CD4-positive, alpha-beta T cell treated with Interleukin-6 for 4 hours (primary cell): ENCODE measurements around the gene AANAT.

Source experiments
- DNase-seq: peaks from one replicate; pipeline ENCODE4 v3.0.0-alpha.2; 2020; ENCODE audit warnings: mixed read lengths

Gene AANAT

GRCh38 chr17:76469076-76469990 is 1.9 kb downstream of the AANAT start:
- no peak for DNase-seq

GRCh38 chr17:76469991-76470739 is 2.8 kb downstream of the AANAT start:
- DNase-seq = no peak

GRCh38 chr17:76471498-76472257 is 4.3 kb downstream of the AANAT start:
- no peak for DNase-seq

GRCh38 chr17:76472258-76472645 is 4.8 kb downstream of the AANAT start:
- no peak for DNase-seq

- no peak for DNase-seq
Measured at GRCh38 chr17:76472726-76473125, 5.3 kb downstream of the AANAT start.

GRCh38 chr17:76473541-76473985 is 6.2 kb downstream of the AANAT start:
- DNase-seq = peak; percentile 36

GRCh38 chr17:76474238-76474637 is 6.8 kb downstream of the AANAT start:
- no peak for DNase-seq

GRCh38 chr17:76474894-76475293 is 7.5 kb downstream of the AANAT start:
- DNase-seq = no peak

- DNase-seq = no peak
Measured at GRCh38 chr17:76475302-76475701, 7.9 kb downstream of the AANAT start.

GRCh38 chr17:76476736-76477135 is 9.3 kb downstream of the AANAT start:
- no peak for DNase-seq

- no peak for DNase-seq
Measured at GRCh38 chr17:76477576-76477975, 10.2 kb downstream of the AANAT start.

- no peak for DNase-seq
Measured at GRCh38 chr17:76478097-76478496, 10.7 kb downstream of the AANAT start.

GRCh38 chr17:76478730-76479514 is 11.5 kb downstream of the AANAT start:
- DNase-seq = no peak

- no peak for DNase-seq
Measured at GRCh38 chr17:76479515-76480060, 12.2 kb downstream of the AANAT start.

GRCh38 chr17:76480632-76481031 is 13.2 kb downstream of the AANAT start:
- DNase-seq = no peak

- DNase-seq = no peak
Measured at GRCh38 chr17:76481071-76481655, 13.8 kb downstream of the AANAT start.

- DNase-seq = no peak
Measured at GRCh38 chr17:76484228-76484725, 16.9 kb downstream of the AANAT start.

- DNase-seq = no peak
Measured at GRCh38 chr17:76485569-76485968, 18.2 kb downstream of the AANAT start.

GRCh38 chr17:76487451-76488192 is 20.2 kb downstream of the AANAT start:
- DNase-seq = no peak

- DNase-seq = no peak
Measured at GRCh38 chr17:76490112-76490710, 22.8 kb downstream of the AANAT start.
